Measurements from ENCODE around the gene CASTOR1.

CASTOR1 gene

GRCh38 chr22:30294830-30295229, 5.5 kb upstream of the CASTOR1 start:
- no peak for DNase-seq (ENCODE audit: low read depth)
- in situ Hi-C loops (cut with HindIII; ENCODE audit: low sequenced_read_pairs): no loop called here
- no peak for TF ChIP-seq CTCF (IDR thresholded peaks at IDR 0.05; ENCODE audit: low read depth, low read length, missing control alignments)
- no peak overlapping the region for H3K4me3 ChIP-seq (ENCODE audit: low read depth, low read length)

GRCh38 chr22:30294066-30294465, 4.8 kb upstream of the CASTOR1 start:
- in situ Hi-C loops (cut with HindIII; ENCODE audit: low sequenced_read_pairs): no loop called here
- DNase-seq (ENCODE audit: low read depth): no peak
- no peak overlapping the region for H3K4me3 ChIP-seq (ENCODE audit: low read depth, low read length)
- TF ChIP-seq CTCF (IDR thresholded peaks at IDR 0.05; ENCODE audit: low read depth, low read length, missing control alignments): no peak

- in situ Hi-C loops (cut with HindIII; ENCODE audit: low sequenced_read_pairs): no loop called here
- DNase-seq (ENCODE audit: low read depth): no peak
- H3K4me3 ChIP-seq (ENCODE audit: low read depth, low read length): no peak overlapping the region
- TF ChIP-seq CTCF (IDR thresholded peaks at IDR 0.05; ENCODE audit: low read depth, low read length, missing control alignments): no peak
Measured at GRCh38 chr22:30293026-30293425, 3.7 kb upstream of the CASTOR1 start.

- no peak for TF ChIP-seq CTCF (IDR thresholded peaks at IDR 0.05; ENCODE audit: low read depth, low read length, missing control alignments)
- no peak for DNase-seq (ENCODE audit: low read depth)
- H3K4me3 ChIP-seq (ENCODE audit: low read depth, low read length): no peak overlapping the region
- in situ Hi-C loops (cut with HindIII; ENCODE audit: low sequenced_read_pairs): no loop called here
Measured at GRCh38 chr22:30292069-30292970, 3.0 kb upstream of the CASTOR1 start.

- in situ Hi-C loops (cut with HindIII; ENCODE audit: low sequenced_read_pairs): no loop called here
- no peak overlapping the region for H3K4me3 ChIP-seq (ENCODE audit: low read depth, low read length)
- DNase-seq (ENCODE audit: low read depth): no peak
- TF ChIP-seq CTCF (IDR thresholded peaks at IDR 0.05; ENCODE audit: low read depth, low read length, missing control alignments): no peak
Measured at GRCh38 chr22:30291058-30291892, 2.0 kb upstream of the CASTOR1 start.

GRCh38 chr22:30290342-30291057, 1.2 kb upstream of the CASTOR1 start:
- no peak for TF ChIP-seq CTCF (IDR thresholded peaks at IDR 0.05; ENCODE audit: low read depth, low read length, missing control alignments)
- no peak overlapping the region for H3K4me3 ChIP-seq (ENCODE audit: low read depth, low read length)
- in situ Hi-C loops (cut with HindIII; ENCODE audit: low sequenced_read_pairs): no loop called here
- no peak for DNase-seq (ENCODE audit: low read depth)

All from astrocyte of the cerebellum (primary cell).